Nephron progenitor cell (in vitro differentiated cells): Measurements from ENCODE around the gene PNPLA1.

Experiments
- DNase-seq: peaks from one replicate; pipeline ENCODE4 v3.0.0; 2021
- H3K27ac Mint-ChIP-seq: 2 replicates; pipeline ENCODE4 v1.8.0; 2021; ENCODE audit warnings: mild to moderate bottlenecking, moderate library complexity, mixed read lengths
- H3K27me3 Mint-ChIP-seq: 2 replicates; pipeline ENCODE4 v1.8.0; 2021; ENCODE audit warnings: mild to moderate bottlenecking, low read depth, mixed read lengths; ENCODE audit not compliant: poor library complexity
- H3K36me3 Mint-ChIP-seq: 2 replicates; pipeline ENCODE4 v1.8.0; 2021; ENCODE audit warnings: low read depth, mixed read lengths
- H3K4me1 Mint-ChIP-seq: 2 replicates; pipeline ENCODE4 v1.8.0; 2021; ENCODE audit warnings: mixed read lengths
- H3K4me3 Mint-ChIP-seq: 2 replicates; pipeline ENCODE4 v1.8.0; 2021; ENCODE audit warnings: mild to moderate bottlenecking, moderate library complexity, mixed read lengths
- H3K9me3 Mint-ChIP-seq: 2 replicates; pipeline ENCODE4 v1.8.0; 2021; ENCODE audit warnings: mild to moderate bottlenecking, moderate library complexity, mixed read lengths
- TF ChIP-seq, protein P1 (sequence below): fragments of 200-600 bp; sonication (generic); IDR thresholded peaks from 2 replicates; pipeline ENCODE4 v1.5.0; 2021; ENCODE audit warnings: antibody characterized with exemption

PNPLA1 gene

GRCh38 chr6:36224918-36225461 is 44.9 kb upstream of the PNPLA1 start:
- no peaks in the 10 kb centered on the region for H3K27me3 Mint-ChIP-seq
- H3K9me3 Mint-ChIP-seq = no peaks in the 10 kb centered on the region
- no peak overlapping the region for H3K27ac Mint-ChIP-seq
- H3K36me3 Mint-ChIP-seq = peaks cover 70% of the 10 kb centered on the region
- TF ChIP-seq, protein P1, sequence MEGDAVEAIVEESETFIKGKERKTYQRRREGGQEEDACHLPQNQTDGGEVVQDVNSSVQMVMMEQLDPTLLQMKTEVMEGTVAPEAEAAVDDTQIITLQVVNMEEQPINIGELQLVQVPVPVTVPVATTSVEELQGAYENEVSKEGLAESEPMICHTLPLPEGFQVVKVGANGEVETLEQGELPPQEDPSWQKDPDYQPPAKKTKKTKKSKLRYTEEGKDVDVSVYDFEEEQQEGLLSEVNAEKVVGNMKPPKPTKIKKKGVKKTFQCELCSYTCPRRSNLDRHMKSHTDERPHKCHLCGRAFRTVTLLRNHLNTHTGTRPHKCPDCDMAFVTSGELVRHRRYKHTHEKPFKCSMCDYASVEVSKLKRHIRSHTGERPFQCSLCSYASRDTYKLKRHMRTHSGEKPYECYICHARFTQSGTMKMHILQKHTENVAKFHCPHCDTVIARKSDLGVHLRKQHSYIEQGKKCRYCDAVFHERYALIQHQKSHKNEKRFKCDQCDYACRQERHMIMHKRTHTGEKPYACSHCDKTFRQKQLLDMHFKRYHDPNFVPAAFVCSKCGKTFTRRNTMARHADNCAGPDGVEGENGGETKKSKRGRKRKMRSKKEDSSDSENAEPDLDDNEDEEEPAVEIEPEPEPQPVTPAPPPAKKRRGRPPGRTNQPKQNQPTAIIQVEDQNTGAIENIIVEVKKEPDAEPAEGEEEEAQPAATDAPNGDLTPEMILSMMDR = no peak
- H3K4me1 Mint-ChIP-seq = no peaks in the 10 kb centered on the region
- H3K4me3 Mint-ChIP-seq = no peak overlapping the region
- DNase-seq = no peak

DNA sequence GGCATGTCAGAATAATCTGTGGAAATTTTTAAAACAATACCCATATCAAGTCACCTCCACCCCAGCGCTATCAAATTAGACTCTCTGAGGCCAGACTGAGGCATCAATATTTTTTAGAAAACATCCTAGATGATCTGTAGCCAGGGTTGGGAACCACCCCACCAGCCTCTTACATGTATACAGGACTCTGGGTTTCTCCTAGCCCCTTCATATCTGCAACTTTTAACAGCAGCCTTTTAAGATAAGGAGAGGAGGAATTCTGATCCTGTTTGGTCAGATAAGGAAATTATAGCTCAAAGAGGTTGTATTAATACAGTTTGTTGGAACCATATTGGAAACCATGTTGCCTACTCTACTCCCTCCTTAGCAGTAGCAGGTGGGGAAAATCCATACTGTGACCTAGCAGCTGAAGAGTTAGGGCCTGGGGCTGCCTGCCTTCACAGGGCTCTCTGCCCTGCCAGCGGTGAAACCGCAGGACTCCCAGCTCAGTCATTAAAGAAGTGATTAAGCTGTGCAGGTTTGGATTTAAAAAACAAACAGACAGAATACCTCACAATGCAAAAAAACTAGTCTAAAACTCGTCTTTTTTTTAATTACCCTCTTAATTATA is 43.3 kb upstream of the PNPLA1 start:
- Mint-ChIP-seq H3K4me1 (no peaks in the 10 kb centered on the region), H3K36me3 (peaks cover 71% of the 10 kb centered on the region), H3K27ac (no peak overlapping the region), H3K27me3 (no peaks in the 10 kb centered on the region), H3K4me3 (no peak overlapping the region), H3K9me3 (no peaks in the 10 kb centered on the region)
- no peak for DNase-seq
- TF ChIP-seq, protein P1 = no peak

DNA sequence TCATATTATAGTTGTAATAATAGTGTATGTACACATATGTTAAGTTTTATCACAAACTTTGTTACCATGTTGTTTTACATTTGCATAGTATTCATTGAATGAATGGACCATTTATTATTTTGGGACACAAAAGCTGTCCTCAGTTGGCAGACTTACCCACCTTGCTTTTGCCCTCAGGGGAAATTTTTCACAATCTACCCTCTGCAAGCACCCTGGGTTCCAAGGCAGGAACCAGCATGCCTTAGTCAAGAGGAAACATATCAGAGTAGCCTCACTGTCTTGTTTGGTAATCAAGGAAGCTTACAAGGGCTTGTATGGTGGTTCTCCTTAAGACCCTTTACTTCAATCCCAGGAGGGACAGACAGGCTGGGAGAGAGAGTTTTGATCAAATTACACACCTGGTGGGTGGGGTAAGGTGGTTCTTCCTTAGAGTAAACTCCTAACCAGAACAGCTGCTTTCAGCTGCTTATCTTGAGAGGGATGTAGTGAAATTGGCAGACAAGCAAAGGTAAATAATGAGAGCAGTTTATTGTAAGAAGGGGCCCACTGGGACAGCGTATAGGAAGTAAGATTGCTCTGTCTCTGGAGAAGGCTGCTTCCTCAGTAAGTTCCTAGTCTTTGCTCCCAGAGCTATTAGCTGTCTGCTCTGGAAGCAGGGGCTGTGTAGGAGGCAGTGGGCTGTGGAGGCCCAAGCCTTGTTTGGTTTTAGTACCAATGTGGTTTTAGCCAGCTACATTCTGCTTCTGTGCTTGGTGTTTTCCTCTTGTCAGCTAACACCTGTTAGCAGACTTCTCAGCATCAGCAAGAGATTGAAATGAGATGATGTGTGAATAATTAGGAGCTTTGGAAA is 42.3 kb upstream of the PNPLA1 start:
- H3K9me3 Mint-ChIP-seq = no peaks in the 10 kb centered on the region
- no peaks in the 10 kb centered on the region for H3K27me3 Mint-ChIP-seq
- peak overlapping the region; percentile 81 for H3K27ac Mint-ChIP-seq
- H3K36me3 Mint-ChIP-seq = peaks cover 72% of the 10 kb centered on the region
- no peak overlapping the region for H3K4me3 Mint-ChIP-seq
- no peak for DNase-seq
- TF ChIP-seq, protein P1 = no peak
- H3K4me1 Mint-ChIP-seq = no peaks in the 10 kb centered on the region

DNA sequence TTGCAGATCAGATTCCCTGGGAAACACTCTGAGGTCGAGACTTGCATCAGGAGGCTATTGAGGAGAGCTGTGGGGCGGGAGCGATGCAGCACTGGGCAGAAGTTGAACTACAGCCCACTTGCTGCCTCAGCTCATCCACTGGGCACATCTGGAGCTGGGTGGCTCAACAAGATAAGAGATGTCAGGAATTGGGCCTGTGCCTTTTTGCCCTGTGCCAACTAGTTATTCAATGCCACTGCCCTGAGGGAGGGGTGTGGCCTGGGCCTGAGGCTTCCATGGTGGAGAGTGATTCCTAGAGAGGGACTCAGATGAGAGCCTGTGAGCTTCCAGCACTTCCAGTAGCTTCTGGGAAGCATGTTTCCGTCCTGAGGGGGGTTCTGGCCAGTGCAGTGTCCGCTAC is 40.6 kb upstream of the PNPLA1 start:
- Mint-ChIP-seq H3K36me3 (peaks cover 65% of the 10 kb centered on the region), H3K9me3 (no peaks in the 10 kb centered on the region), H3K4me1 (no peaks in the 10 kb centered on the region), H3K4me3 (no peak overlapping the region), H3K27ac (no peak overlapping the region), H3K27me3 (no peaks in the 10 kb centered on the region)
- TF ChIP-seq, protein P1 = no peak
- DNase-seq = no peak

- DNase-seq = no peak
- Mint-ChIP-seq H3K27me3 (no peaks in the 10 kb centered on the region), H3K9me3 (no peaks in the 10 kb centered on the region), H3K27ac (no peak overlapping the region), H3K4me3 (no peak overlapping the region), H3K4me1 (no peaks in the 10 kb centered on the region), H3K36me3 (peaks cover 53% of the 10 kb centered on the region)
- TF ChIP-seq, protein P1 = no peak
Observed at GRCh38 chr6:36230371-36230770, 39.5 kb upstream of the PNPLA1 start.
